DOHH2 (cell line): Measurements from ENCODE around the gene OR14A16.

ENCODE experiments used
- H3F3A ChIP-seq: fragments of 200-600 bp; sonication (generic), shearing (Covaris generic); 2 replicates; pipeline ENCODE4 v1.6.0; 2016; ENCODE audit warnings: antibody characterized with exemption, mild to moderate bottlenecking; ENCODE audit not compliant: control insufficient read depth, insufficient read depth
- H3K27ac ChIP-seq: fragments of 200-600 bp; sonication (generic); 2 replicates; pipeline ENCODE4 v1.5.1; 2014; ENCODE audit warnings: low read depth, mild to moderate bottlenecking, low read length, moderate library complexity
- H3K27me3 ChIP-seq: fragments of 200-600 bp; sonication (generic); 2 replicates; pipeline ENCODE4 v1.6.1; 2014; ENCODE audit warnings: mild to moderate bottlenecking, low read length, mixed read lengths; ENCODE audit not compliant: control insufficient read depth
- H3K36me3 ChIP-seq: fragments of 200-600 bp; sonication (generic); 2 replicates; pipeline ENCODE4 v1.6.1; 2014; ENCODE audit warnings: mild to moderate bottlenecking, low read length, moderate library complexity, mixed read lengths; ENCODE audit not compliant: control insufficient read depth
- H3K4me1 ChIP-seq: fragments of 200-600 bp; sonication (generic); 2 replicates; pipeline ENCODE4 v1.6.1; 2014; ENCODE audit warnings: mild to moderate bottlenecking, low read length, mixed read lengths; ENCODE audit not compliant: control insufficient read depth
- H3K4me2 ChIP-seq: fragments of 200-600 bp; sonication (generic); 2 replicates; pipeline ENCODE4 v1.6.0; 2014; ENCODE audit warnings: mild to moderate bottlenecking, low read length, moderate library complexity
- H3K4me3 ChIP-seq: fragments of 200-600 bp; sonication (generic); 2 replicates; pipeline ENCODE4 v1.5.1; 2014; ENCODE audit warnings: mild to moderate bottlenecking, low read length, mixed read lengths
- H3K79me2 ChIP-seq: fragments of 200-600 bp; sonication (generic); 2 replicates; pipeline ENCODE4 v1.6.1; 2014; ENCODE audit warnings: mild to moderate bottlenecking, low read length, mixed read lengths; ENCODE audit not compliant: control insufficient read depth
- H3K9me2 ChIP-seq: fragments of 200-600 bp; sonication (generic); replicated peaks from 2 replicates; pipeline ENCODE4 v1.6.1; 2014; ENCODE audit warnings: mild to moderate bottlenecking, low read length, mixed read lengths; ENCODE audit not compliant: control insufficient read depth
- H3K9me3 ChIP-seq: fragments of 200-600 bp; sonication (generic); 2 replicates; pipeline ENCODE4 v1.6.1; 2014; ENCODE audit warnings: antibody characterized with exemption, low read length, mixed read lengths; ENCODE audit not compliant: control insufficient read depth, insufficient read depth
- H4K20me1 ChIP-seq: fragments of 200-600 bp; sonication (generic); 2 replicates; pipeline ENCODE4 v1.6.0; 2014; ENCODE audit warnings: low read depth, mild to moderate bottlenecking, antibody characterized with exemption, low read length, moderate library complexity; ENCODE audit not compliant: control insufficient read depth, insufficient read depth
- EZH2phosphoT487 ChIP-seq: fragments of 200-600 bp; sonication (generic); IDR thresholded peaks from 2 replicates; pipeline ENCODE4 v1.6.1; 2017; ENCODE audit warnings: borderline replicate concordance, mild to moderate bottlenecking, antibody characterized with exemption, low read length, moderate library complexity, mixed read lengths
- TF ChIP-seq, protein P1 (sequence below): fragments of 200-600 bp; sonication (generic); IDR thresholded peaks from one replicate; pipeline ENCODE4 v1.5.1; 2014; ENCODE audit warnings: antibody characterized with exemption, mild to moderate bottlenecking, low read depth, low read length; ENCODE audit not compliant: poor library complexity, severe bottlenecking

OR14A16 gene

DNA sequence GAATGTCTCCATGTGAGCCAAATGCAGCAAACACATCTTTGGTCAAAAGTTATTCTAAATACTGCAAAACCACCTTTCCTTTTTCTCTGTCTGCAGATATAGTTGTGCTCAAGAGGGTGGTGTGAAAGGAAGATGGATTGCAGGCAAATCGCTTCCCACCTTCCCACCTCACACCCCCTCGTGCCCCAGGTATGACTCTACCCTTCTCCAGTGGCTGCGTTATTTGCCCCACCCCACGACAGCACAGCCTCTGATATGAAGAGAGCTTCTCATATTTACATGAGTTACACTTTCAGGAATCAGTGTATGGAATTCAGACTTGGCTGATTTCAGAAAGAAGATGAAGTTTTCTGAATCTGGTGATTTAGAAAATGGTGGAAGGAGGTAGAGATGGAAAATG, 38.8 kb upstream of the OR14A16 start:
- Histone ChIP-seq H3K27me3 (no peaks in the 10 kb centered on the region), H3K9me2 (no peaks in the 10 kb centered on the region), H3K4me1 (no peaks in the 10 kb centered on the region), H3F3A (no peaks in the 10 kb centered on the region), H3K79me2 (no peaks in the 10 kb centered on the region), H3K36me3 (no peaks in the 10 kb centered on the region), H3K4me2 (no peak overlapping the region), H3K27ac (no peak overlapping the region), H3K9me3 (no peaks in the 10 kb centered on the region), H4K20me1 (no peaks in the 10 kb centered on the region), H3K4me3 (no peak overlapping the region)
- TF ChIP-seq, protein P1, sequence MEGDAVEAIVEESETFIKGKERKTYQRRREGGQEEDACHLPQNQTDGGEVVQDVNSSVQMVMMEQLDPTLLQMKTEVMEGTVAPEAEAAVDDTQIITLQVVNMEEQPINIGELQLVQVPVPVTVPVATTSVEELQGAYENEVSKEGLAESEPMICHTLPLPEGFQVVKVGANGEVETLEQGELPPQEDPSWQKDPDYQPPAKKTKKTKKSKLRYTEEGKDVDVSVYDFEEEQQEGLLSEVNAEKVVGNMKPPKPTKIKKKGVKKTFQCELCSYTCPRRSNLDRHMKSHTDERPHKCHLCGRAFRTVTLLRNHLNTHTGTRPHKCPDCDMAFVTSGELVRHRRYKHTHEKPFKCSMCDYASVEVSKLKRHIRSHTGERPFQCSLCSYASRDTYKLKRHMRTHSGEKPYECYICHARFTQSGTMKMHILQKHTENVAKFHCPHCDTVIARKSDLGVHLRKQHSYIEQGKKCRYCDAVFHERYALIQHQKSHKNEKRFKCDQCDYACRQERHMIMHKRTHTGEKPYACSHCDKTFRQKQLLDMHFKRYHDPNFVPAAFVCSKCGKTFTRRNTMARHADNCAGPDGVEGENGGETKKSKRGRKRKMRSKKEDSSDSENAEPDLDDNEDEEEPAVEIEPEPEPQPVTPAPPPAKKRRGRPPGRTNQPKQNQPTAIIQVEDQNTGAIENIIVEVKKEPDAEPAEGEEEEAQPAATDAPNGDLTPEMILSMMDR = no peak
- TF ChIP-seq EZH2phosphoT487 = no peak

DNA sequence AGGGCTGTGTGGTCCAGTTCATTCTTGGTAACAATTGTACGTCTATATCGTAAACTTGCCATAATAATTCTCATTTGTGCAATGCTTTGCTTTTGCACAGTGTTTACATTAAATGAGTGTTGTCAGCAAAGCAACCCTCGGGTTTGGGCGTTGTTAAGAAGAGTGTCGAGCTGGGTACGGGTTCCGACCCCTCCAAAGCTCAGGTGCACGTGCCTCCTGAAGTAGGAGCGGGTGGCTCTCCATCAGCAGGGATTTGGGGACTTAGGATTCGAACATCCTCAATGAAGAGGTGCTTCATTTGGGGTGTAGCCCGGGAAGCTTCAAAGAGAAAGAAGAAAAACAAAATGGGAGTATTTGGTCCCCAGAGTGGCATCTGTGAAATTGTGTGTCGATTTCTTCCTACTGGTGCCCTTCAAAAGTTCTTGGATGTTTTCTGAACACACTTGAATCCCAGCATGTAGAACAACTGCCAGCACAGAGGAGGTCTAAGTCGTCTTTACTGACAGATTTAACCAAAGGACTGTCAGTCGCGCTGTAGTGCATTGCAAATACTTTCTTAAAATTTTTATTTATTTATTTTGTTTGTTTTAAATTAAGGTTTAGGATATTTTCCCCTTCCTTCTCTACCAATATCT, 34.2 kb upstream of the OR14A16 start:
- TF ChIP-seq, protein P1 = no peak
- no peak for TF ChIP-seq EZH2phosphoT487
- no peak overlapping the region for H3K27ac ChIP-seq
- no peaks in the 10 kb centered on the region for H3K4me1 ChIP-seq
- no peak overlapping the region for H3K4me2 ChIP-seq
- H3F3A ChIP-seq = no peaks in the 10 kb centered on the region
- no peak overlapping the region for H3K4me3 ChIP-seq
- H3K9me2 ChIP-seq = no peaks in the 10 kb centered on the region
- no peaks in the 10 kb centered on the region for H3K9me3 ChIP-seq
- no peaks in the 10 kb centered on the region for H3K27me3 ChIP-seq
- no peaks in the 10 kb centered on the region for H4K20me1 ChIP-seq
- no peaks in the 10 kb centered on the region for H3K36me3 ChIP-seq
- no peaks in the 10 kb centered on the region for H3K79me2 ChIP-seq

DNA sequence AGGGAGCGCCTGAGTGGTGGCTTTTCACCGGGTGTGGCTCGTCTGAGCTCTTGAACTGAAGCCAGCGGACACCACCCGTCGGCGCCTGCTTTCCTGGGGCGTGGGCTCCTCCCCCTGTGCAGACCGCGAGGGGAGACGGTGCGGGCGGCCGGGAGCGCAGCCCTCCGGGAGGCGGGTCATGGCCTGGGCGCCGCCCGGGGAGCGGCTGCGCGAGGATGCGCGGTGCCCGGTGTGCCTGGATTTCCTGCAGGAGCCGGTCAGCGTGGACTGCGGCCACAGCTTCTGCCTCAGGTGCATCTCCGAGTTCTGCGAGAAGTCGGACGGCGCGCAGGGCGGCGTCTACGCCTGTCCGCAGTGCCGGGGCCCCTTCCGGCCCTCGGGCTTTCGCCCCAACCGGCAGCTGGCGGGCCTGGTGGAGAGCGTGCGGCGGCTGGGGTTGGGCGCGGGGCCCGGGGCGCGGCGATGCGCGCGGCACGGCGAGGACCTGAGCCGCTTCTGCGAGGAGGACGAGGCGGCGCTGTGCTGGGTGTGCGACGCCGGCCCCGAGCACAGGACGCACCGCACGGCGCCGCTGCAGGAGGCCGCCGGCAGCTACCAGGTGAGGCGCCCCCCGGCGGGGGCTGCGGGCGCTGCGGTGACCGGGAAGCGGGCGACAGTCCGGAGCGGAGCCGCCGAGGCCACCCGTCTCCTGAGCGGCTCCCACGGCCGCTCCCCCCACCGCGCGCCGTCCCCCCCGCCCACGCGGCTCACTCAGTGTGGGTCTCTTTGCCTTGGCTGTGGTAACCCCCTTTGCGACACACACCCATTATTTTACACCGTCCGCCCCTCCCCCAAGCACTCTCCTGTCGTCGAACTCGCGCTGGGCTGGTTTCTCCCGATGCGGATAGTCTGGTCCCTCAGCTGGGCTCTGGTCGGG, 33.4 kb upstream of the OR14A16 start, which contains the start of gene TRIM58:
Gene TRIM58, plus strand, starts transcription at position 119 of the 916 bp plus-strand sequence. Its CDS starts 60 bp downstream, at position 179.
- no peak within 1 kb of the TSS for H3K4me3 ChIP-seq

More for the DNA sequence above, 33.4 kb upstream of the OR14A16 start, which contains the start of gene TRIM58:
- H3K27ac ChIP-seq = no peak within 1 kb of the TSS
- TF ChIP-seq, protein P1 = no peak
- TF ChIP-seq EZH2phosphoT487 = no peak
- no peaks in the 10 kb centered on the region for H3K9me3 ChIP-seq
- H4K20me1 ChIP-seq = no peaks in the 10 kb centered on the region
- no peaks in the 10 kb centered on the region for H3K79me2 ChIP-seq
- no peaks in the 10 kb centered on the region for H3K36me3 ChIP-seq
- H3F3A ChIP-seq = no peaks in the 10 kb centered on the region
- no peaks in the 10 kb centered on the region for H3K9me2 ChIP-seq
- H3K4me2 ChIP-seq = no peak within 1 kb of the TSS
- no peaks in the 10 kb centered on the region for H3K27me3 ChIP-seq
- H3K4me1 ChIP-seq = no peaks in the 10 kb centered on the region
